OCI-LY1 (cell line): ENCODE data around the gene RBX1.

Experiments used
- H2AFZ ChIP-seq: fragments of 200-600 bp; sonication (generic), shearing (Covaris generic); 2 replicates; pipeline ENCODE4 v1.6.0; 2014; ENCODE audit warnings: antibody characterized with exemption, mild to moderate bottlenecking, low read length
- H3F3A ChIP-seq: fragments of 200-600 bp; sonication (generic), shearing (Covaris generic); 2 replicates; pipeline ENCODE4 v1.6.0; 2014; ENCODE audit warnings: mild to moderate bottlenecking, antibody characterized with exemption, low read length, moderate library complexity; ENCODE audit not compliant: insufficient read depth
- H3K27ac ChIP-seq: fragments of 200-600 bp; sonication (generic); 2 replicates; pipeline ENCODE4 v1.5.1; 2014; ENCODE audit warnings: low read length, mixed run types, mild to moderate bottlenecking, low read depth; ENCODE audit not compliant: poor library complexity, severe bottlenecking
- H3K27me3 ChIP-seq: fragments of 200-600 bp; sonication (generic); 2 replicates; pipeline ENCODE4 v1.6.0; 2014; ENCODE audit warnings: antibody characterized with exemption, mild to moderate bottlenecking, low read length, moderate library complexity; ENCODE audit not compliant: insufficient read depth
- H3K36me3 ChIP-seq: fragments of 200-600 bp; sonication (generic); 2 replicates; pipeline ENCODE4 v1.6.1; 2014; ENCODE audit warnings: mild to moderate bottlenecking, antibody characterized with exemption, low read length, moderate library complexity, mixed read lengths; ENCODE audit not compliant: insufficient read depth
- H3K4me1 ChIP-seq: fragments of 200-600 bp; sonication (generic); 2 replicates; pipeline ENCODE4 v1.5.1; 2014; ENCODE audit warnings: mild to moderate bottlenecking, low read length, moderate library complexity; ENCODE audit not compliant: insufficient read depth, severe bottlenecking
- H3K4me2 ChIP-seq: fragments of 200-600 bp; sonication (generic), shearing (Covaris generic); 2 replicates; pipeline ENCODE4 v1.6.1; 2014; ENCODE audit warnings: low read length
- H3K4me3 ChIP-seq: fragments of 200-600 bp; sonication (generic); 2 replicates; pipeline ENCODE4 v1.5.1; 2014; ENCODE audit warnings: low read length, low read depth, mild to moderate bottlenecking, mixed read lengths; ENCODE audit not compliant: poor library complexity, severe bottlenecking
- H3K79me2 ChIP-seq: fragments of 200-600 bp; shearing (Covaris generic); 2 replicates; pipeline ENCODE4 v1.6.1; 2016; ENCODE audit warnings: mixed run types, low read length, mixed read lengths; ENCODE audit not compliant: insufficient read depth
- H3K9ac ChIP-seq: fragments of 200-600 bp; sonication (generic), shearing (Covaris generic); 2 replicates; pipeline ENCODE4 v1.6.1; 2014; ENCODE audit warnings: mild to moderate bottlenecking, low read length, mixed read lengths
- H3K9me2 ChIP-seq: fragments of 200-600 bp; sonication (generic), shearing (Covaris generic); 2 replicates; pipeline ENCODE4 v1.6.1; 2014; ENCODE audit warnings: low read depth, mild to moderate bottlenecking, low read length, mixed read lengths
- H3K9me3 ChIP-seq: fragments of 200-600 bp; shearing (Covaris generic); 2 replicates; pipeline ENCODE4 v1.6.1; 2014; ENCODE audit warnings: low read length, mixed read lengths
- H4K20me1 ChIP-seq: fragments of 200-600 bp; sonication (generic), shearing (Covaris generic); 2 replicates; pipeline ENCODE4 v1.6.0; 2016; ENCODE audit warnings: mild to moderate bottlenecking, low read length; ENCODE audit not compliant: insufficient read depth
- EZH2 ChIP-seq: fragments of 200-600 bp; sonication (generic), shearing (Covaris generic); IDR thresholded peaks from 2 replicates; pipeline ENCODE4 v1.8.0; 2017; ENCODE audit warnings: borderline replicate concordance, mixed run types, mild to moderate bottlenecking, antibody characterized with exemption, low read length, moderate library complexity, mixed read lengths
- TF ChIP-seq, protein P1 (sequence below): fragments of 200-600 bp; sonication (generic), shearing (Covaris generic); IDR thresholded peaks from 2 replicates; pipeline ENCODE4 v1.5.1; 2017; ENCODE audit warnings: mild to moderate bottlenecking, antibody characterized with exemption, low read length, moderate library complexity, mixed read lengths

Gene RBX1

DNA sequence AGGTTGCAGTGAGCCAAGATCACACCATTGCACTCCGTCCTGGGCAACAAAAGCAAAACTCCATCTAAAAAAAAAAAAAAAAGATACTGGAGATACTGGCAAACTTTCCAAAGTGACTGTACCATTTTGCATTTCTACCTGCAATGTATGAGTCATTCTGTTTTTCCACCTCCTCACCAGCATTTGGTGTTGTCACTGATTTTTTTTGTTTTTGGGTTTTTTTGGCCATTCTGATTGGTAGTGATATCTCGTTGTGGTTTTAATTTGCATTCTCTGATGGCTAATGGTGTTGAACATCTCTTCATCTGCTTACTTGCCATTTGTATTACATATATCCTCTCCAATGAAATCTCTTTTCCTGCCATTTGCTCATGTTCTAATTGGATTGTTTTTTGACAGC, 12.0 kb upstream of the RBX1 start:
- no peaks in the 10 kb centered on the region for H3K79me2 ChIP-seq
- H3K9me3 ChIP-seq, result no peaks in the 10 kb centered on the region
- H2AFZ ChIP-seq, result no peak overlapping the region
- H3K9me2 ChIP-seq, result no peaks in the 10 kb centered on the region
- no peak overlapping the region for H3K27ac ChIP-seq
- no peak overlapping the region for H3K4me3 ChIP-seq
- H3K36me3 ChIP-seq, result no peaks in the 10 kb centered on the region
- no peak overlapping the region for H3K4me2 ChIP-seq
- peaks cover 5% of the 10 kb centered on the region for H3K4me1 ChIP-seq
- no peaks in the 10 kb centered on the region for H3F3A ChIP-seq
- no peak for TF ChIP-seq EZH2
- TF ChIP-seq, protein P1, sequence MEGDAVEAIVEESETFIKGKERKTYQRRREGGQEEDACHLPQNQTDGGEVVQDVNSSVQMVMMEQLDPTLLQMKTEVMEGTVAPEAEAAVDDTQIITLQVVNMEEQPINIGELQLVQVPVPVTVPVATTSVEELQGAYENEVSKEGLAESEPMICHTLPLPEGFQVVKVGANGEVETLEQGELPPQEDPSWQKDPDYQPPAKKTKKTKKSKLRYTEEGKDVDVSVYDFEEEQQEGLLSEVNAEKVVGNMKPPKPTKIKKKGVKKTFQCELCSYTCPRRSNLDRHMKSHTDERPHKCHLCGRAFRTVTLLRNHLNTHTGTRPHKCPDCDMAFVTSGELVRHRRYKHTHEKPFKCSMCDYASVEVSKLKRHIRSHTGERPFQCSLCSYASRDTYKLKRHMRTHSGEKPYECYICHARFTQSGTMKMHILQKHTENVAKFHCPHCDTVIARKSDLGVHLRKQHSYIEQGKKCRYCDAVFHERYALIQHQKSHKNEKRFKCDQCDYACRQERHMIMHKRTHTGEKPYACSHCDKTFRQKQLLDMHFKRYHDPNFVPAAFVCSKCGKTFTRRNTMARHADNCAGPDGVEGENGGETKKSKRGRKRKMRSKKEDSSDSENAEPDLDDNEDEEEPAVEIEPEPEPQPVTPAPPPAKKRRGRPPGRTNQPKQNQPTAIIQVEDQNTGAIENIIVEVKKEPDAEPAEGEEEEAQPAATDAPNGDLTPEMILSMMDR, result no peak
- no peaks in the 10 kb centered on the region for H4K20me1 ChIP-seq
- H3K9ac ChIP-seq, result no peak overlapping the region
- H3K27me3 ChIP-seq, result no peaks in the 10 kb centered on the region

DNA sequence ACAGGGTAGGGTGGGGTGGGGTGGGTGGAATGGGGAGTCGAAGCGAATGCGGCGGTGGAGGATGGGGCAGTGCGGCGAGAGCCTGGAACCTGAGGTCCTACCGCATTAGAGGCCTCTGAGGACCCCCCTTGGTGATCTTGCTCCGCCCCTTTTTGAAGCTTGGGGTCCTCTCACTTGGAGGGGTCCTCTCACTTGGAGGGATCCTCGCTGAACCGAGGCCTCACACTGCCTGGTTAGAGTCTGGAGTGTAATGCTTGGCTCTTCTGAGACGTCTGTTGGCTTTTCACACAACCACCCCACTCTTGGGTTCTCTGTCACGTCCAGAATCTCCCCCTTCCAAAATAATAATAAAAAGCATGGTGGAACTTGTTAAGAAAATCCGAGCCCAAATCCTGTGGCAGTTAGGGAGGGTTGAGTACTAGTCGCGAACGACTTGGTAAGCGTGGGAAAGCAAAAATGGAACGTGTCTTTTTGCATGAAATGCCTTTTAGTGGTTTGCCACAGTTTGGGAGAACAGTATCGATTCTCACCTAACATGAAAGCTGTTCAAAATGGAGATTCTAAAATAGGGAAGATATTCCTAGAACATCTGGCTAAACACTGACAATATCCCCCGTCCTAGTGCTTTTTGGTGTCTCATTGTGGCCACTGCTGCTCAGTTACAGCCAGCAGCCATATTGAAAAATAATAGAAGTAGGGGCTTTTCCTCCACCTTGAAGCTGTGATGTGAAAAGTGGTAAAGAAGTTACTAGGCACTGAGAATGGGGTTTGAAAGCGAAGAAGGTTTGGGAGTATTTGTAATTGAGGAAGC, 822 bp downstream of the RBX1 start:
- peak overlapping the region; percentile 82 for H3K4me2 ChIP-seq
- peak overlapping the region; percentile 65 for H3K27ac ChIP-seq
- no peaks in the 10 kb centered on the region for H3K9me3 ChIP-seq
- peaks cover 37% of the 10 kb centered on the region for H3K36me3 ChIP-seq
- H3K4me1 ChIP-seq, result peaks cover 23% of the 10 kb centered on the region
- H3K9ac ChIP-seq, result peak overlapping the region; percentile 94
- H3K27me3 ChIP-seq, result no peaks in the 10 kb centered on the region
- H3K79me2 ChIP-seq, result peaks cover 39% of the 10 kb centered on the region
- peak overlapping the region; percentile 82 for H3K4me3 ChIP-seq
- no peaks in the 10 kb centered on the region for H4K20me1 ChIP-seq
- no peaks in the 10 kb centered on the region for H3K9me2 ChIP-seq
- H2AFZ ChIP-seq, result no peak overlapping the region
- TF ChIP-seq, protein P1, result no peak
- no peak for TF ChIP-seq EZH2
- H3F3A ChIP-seq, result no peaks in the 10 kb centered on the region

DNA sequence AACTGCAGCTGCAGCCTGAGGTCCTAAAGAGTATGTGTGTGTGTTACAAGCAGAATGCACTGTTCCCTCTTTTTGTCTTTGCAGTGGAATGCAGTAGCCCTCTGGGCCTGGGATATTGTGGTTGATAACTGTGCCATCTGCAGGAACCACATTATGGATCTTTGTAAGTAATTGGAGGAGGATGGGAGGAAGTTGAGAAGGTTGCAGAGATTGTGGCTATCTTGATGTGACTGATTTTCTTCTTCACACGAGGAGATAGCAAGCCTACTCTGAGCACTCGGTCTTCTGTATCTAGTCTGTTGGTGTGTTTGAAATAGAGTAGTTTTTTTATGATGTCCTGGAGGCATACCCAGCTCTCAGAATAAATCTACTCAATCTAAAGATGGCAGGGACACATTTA, 2.3 kb downstream of the RBX1 start:
- H3K79me2 ChIP-seq, result peaks cover 39% of the 10 kb centered on the region
- H3K4me2 ChIP-seq, result peak overlapping the region; percentile 82
- no peak overlapping the region for H3K27ac ChIP-seq
- peak overlapping the region; percentile 94; the same call in 1 of the 2 replicates for H3K9ac ChIP-seq
- TF ChIP-seq EZH2, result no peak
- TF ChIP-seq, protein P1, result no peak
- H4K20me1 ChIP-seq, result no peaks in the 10 kb centered on the region
- H3K27me3 ChIP-seq, result no peaks in the 10 kb centered on the region
- H3F3A ChIP-seq, result no peaks in the 10 kb centered on the region
- peaks cover 45% of the 10 kb centered on the region for H3K36me3 ChIP-seq
- no peak overlapping the region for H2AFZ ChIP-seq
- H3K4me1 ChIP-seq, result peaks cover 23% of the 10 kb centered on the region
- peak overlapping the region; percentile 82 for H3K4me3 ChIP-seq
- H3K9me2 ChIP-seq, result no peaks in the 10 kb centered on the region
- no peaks in the 10 kb centered on the region for H3K9me3 ChIP-seq
